MCF 10A (cell line): ENCODE measurements around the gene TUT4. TPM values are rescaled to one million over a fixed set of nuclear protein-coding genes. Genes with fewer than 3 reads are reported as not detected.

ENCODE experiments used
- BruUV-seq: library from RNA; stranded (reverse); fragments of 400-500 nt; replicated peaks from 2 replicates; lab custom pipeline; 2021; lab: Mats Ljungman, UMichigan
- CTCF ChIA-PET: fragments of 300-600 bp; sonication (Branson Sonifier 250); formaldehyde crosslinking; extraction: SDS; loops from one replicate; lab custom pipeline; 2021; ENCODE audit warnings: antibody characterized with exemption, inconsistent platforms; lab: Yijun Ruan, JAX
- POLR2A ChIA-PET: fragments of 300-600, 350-650 bp; sonication (Branson Sonifier 250); formaldehyde crosslinking; extraction: SDS; loops from one replicate; lab custom pipeline; 2020; ENCODE audit warnings: antibody characterized with exemption, inconsistent platforms; lab: Yijun Ruan, JAX
- DNase-seq: peaks from one replicate; pipeline ENCODE4 v3.0.0-alpha.2; 2018; ENCODE audit not compliant: unreplicated experiment
- H3K27ac Mint-ChIP-seq: one replicate; pipeline ENCODE4 v1.8.0; 2022; ENCODE audit warnings: mild to moderate bottlenecking, low read depth, mixed read lengths; ENCODE audit not compliant: unreplicated experiment
- H3K27me3 Mint-ChIP-seq: one replicate; pipeline ENCODE4 v1.8.0; 2022; ENCODE audit warnings: mixed read lengths; ENCODE audit not compliant: insufficient read depth, unreplicated experiment
- H3K36me3 Mint-ChIP-seq: one replicate; pipeline ENCODE4 v1.8.0; 2022; ENCODE audit warnings: mild to moderate bottlenecking, moderate library complexity, mixed read lengths; ENCODE audit not compliant: insufficient read depth, unreplicated experiment
- H3K4me1 Mint-ChIP-seq: one replicate; pipeline ENCODE4 v1.8.0; 2022; ENCODE audit warnings: mixed read lengths; ENCODE audit not compliant: insufficient read depth, unreplicated experiment
- H3K4me3 Mint-ChIP-seq: one replicate; pipeline ENCODE4 v1.8.0; 2022; ENCODE audit warnings: mild to moderate bottlenecking, moderate library complexity, mixed read lengths; ENCODE audit not compliant: unreplicated experiment
- H3K9me3 Mint-ChIP-seq: one replicate; pipeline ENCODE4 v1.8.0; 2022; ENCODE audit warnings: mixed read lengths; ENCODE audit not compliant: unreplicated experiment
- CTCF ChIP-seq: fragments of 200-600 bp; IDR thresholded peaks from one replicate; pipeline ENCODE4 v1.8.0; 2022; ENCODE audit warnings: antibody characterized with exemption, mild to moderate bottlenecking; ENCODE audit not compliant: unreplicated experiment
- intact Hi-C: fragments of 100-400 bp; cut with micrococcal nuclease; formaldehyde crosslinking; loops from 2 replicates; pipeline ENCODE4 v1.14.1; 2022
- total RNA-seq: library from RNA; stranded (reverse); gene quantifications from 2 replicates; pipeline ENCODE4 v1.2.3, GENCODE V29; 2022

TUT4 gene
- total RNA-seq, 1 experiment from 2014 or later = 90.7 TPM

- Mint-ChIP-seq H3K27ac (peak overlapping the region; percentile 97), H3K27me3 (no peaks in the 10 kb centered on the region), H3K4me3 (peak overlapping the region; percentile 100), H3K9me3 (no peaks in the 10 kb centered on the region), H3K4me1 (peaks cover 7% of the 10 kb centered on the region), H3K36me3 (peaks cover 47% of the 10 kb centered on the region)
- BruUV-seq = no TSS peak
- DNase-seq = no peak
- intact Hi-C loops = loop anchor here (5.0 kb wide), 3 partner anchors 36 to 264 kb away; partner anchors contain the start of genes CC2D1B and TUT4
- CTCF ChIA-PET = no interaction called here
- TF ChIP-seq CTCF = no peak
- POLR2A ChIA-PET = interaction anchor here (2.1 to 5.2 kb wide), 3 partner anchors 9 to 37 kb away, joined by 9 to 46 read pairs (median 38); partner anchors contain the start of gene CC2D1B
These were observed 150.0 kb downstream of the TUT4 start for GRCh38 chr1:52402860-52403240.

- H3K36me3 Mint-ChIP-seq = peaks cover 30% of the 10 kb centered on the region
- BruUV-seq = no TSS peak
- intact Hi-C loops = loop anchor here (5.0 kb wide), 3 partner anchors 33 to 267 kb away; partner anchors contain the start of genes CC2D1B and TUT4
- ChIA-PET CTCF (no interaction called here), POLR2A (interaction anchor here (0.6 to 1.7 kb wide), 2 partner anchors 31 to 362 kb away, joined by 3 to 11 read pairs; no protein-coding TSS in a partner anchor)
- no peak for TF ChIP-seq CTCF
- peak; percentile 52 for DNase-seq
- H3K9me3 Mint-ChIP-seq = no peaks in the 10 kb centered on the region
- peak overlapping the region; percentile 70 for H3K27ac Mint-ChIP-seq
- H3K4me3 Mint-ChIP-seq = no peak overlapping the region
- peaks cover 7% of the 10 kb centered on the region for H3K4me1 Mint-ChIP-seq
- H3K27me3 Mint-ChIP-seq = no peaks in the 10 kb centered on the region
These were observed 152.8 kb downstream of the TUT4 start for GRCh38 chr1:52400131-52400530.

- ChIA-PET POLR2A (interaction anchor here (0.6 to 1.7 kb wide), 2 partner anchors 31 to 362 kb away, joined by 3 to 11 read pairs; no protein-coding TSS in a partner anchor), CTCF (no interaction called here)
- no TSS peak for BruUV-seq
- no peaks in the 10 kb centered on the region for H3K27me3 Mint-ChIP-seq
- peaks cover 34% of the 10 kb centered on the region for H3K36me3 Mint-ChIP-seq
- DNase-seq = no peak
- no peak overlapping the region for H3K4me3 Mint-ChIP-seq
- TF ChIP-seq CTCF = no peak
- intact Hi-C loops = loop anchor here (5.0 kb wide), 3 partner anchors 32 to 268 kb away; partner anchors contain the start of genes CC2D1B and TUT4
- no peaks in the 10 kb centered on the region for H3K9me3 Mint-ChIP-seq
- H3K27ac Mint-ChIP-seq = no peak overlapping the region
- peaks cover 7% of the 10 kb centered on the region for H3K4me1 Mint-ChIP-seq
These were observed 153.3 kb downstream of the TUT4 start for GRCh38 chr1:52399629-52400028.

GRCh38 chr1:52393174-52393573 lies 159.7 kb downstream of the TUT4 start:
- H3K36me3 Mint-ChIP-seq = peaks cover 29% of the 10 kb centered on the region
- no peaks in the 10 kb centered on the region for H3K27me3 Mint-ChIP-seq
- no TSS peak for BruUV-seq
- ChIA-PET POLR2A (interaction anchor here (0.6 to 2.4 kb wide), 3 partner anchors 11 to 78 kb away, joined by 3 to 9 read pairs (median 6); partner anchors contain the start of genes ORC1 and PRPF38A), CTCF (no interaction called here)
- no peaks in the 10 kb centered on the region for H3K9me3 Mint-ChIP-seq
- no peak for TF ChIP-seq CTCF
- peak overlapping the region; percentile 22 for H3K27ac Mint-ChIP-seq
- DNase-seq = no peak
- H3K4me3 Mint-ChIP-seq = no peak overlapping the region
- intact Hi-C loops = no loop called here
- H3K4me1 Mint-ChIP-seq = no peaks in the 10 kb centered on the region
